Measurements from ENCODE around the gene SMPDL3B.
"Not testable (repeated sequence)": the region's sequence is repeated elsewhere in the genome, so short reads cannot be mapped to it uniquely, and the experiment has no call there.

The SMPDL3B gene

DNA sequence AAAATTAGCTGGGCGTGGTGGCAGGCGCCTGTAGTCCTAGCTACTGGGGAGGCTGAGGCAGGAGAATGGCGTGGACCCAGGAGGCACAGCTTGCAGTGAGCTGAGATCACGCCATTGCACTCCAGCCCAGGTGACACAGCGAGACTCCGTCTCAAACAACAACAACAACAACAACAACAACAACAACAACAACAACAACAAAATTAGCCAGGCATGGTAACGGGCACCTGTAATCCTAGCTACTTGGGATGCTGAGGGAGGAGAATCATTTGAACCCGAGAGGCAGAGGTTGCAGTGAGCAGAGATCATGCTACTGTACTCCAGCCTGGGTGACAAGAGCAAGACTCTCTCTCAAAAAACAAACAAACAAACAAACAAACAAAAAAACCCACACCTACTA is 68.3 kb downstream of the SMPDL3B start:
- not testable (repeated sequence) for H3K27me3 Mint-ChIP-seq, DNase-seq, H3K27ac Mint-ChIP-seq, H3K4me1 Mint-ChIP-seq, ATAC-seq, H3K9me3 Mint-ChIP-seq, H3K4me3 Mint-ChIP-seq
- H3K36me3 Mint-ChIP-seq (ENCODE audit: low read depth) = peaks cover 26% of the 10 kb centered on the region

All from activated naive CD8-positive, alpha-beta T cell treated with anti-CD3 and anti-CD28 coated beads, Interleukin-2, amount 50 U/mL, for 24 hours (primary cell).